GM12878 (cell line): ENCODE results near the gene ZNF678. TPM values are rescaled to one million over a fixed set of nuclear protein-coding genes. Genes with fewer than 3 reads are reported as not detected.

Experiments used
- ATAC-seq: fragments of 200-7000 bp; cut with Tn5 transposase; 3 replicates; pipeline ENCODE4 v1.9.1; 2020; ENCODE audit warnings: mild to moderate bottlenecking, moderate library complexity
- BruUV-seq: library from RNA; stranded (reverse); fragments of 400-500 nt; replicated peaks from 2 replicates; lab custom pipeline; 2021; lab: Mats Ljungman, UMichigan
- CTCF ChIA-PET: fragments of 300-600 bp; sonication (Branson Sonifier 250); formaldehyde crosslinking; extraction: SDS; loops from one replicate; lab custom pipeline; 2021; ENCODE audit warnings: inconsistent platforms; lab: Yijun Ruan, JAX
- POLR2A ChIA-PET: fragments of 350-600 bp; formaldehyde crosslinking; extraction: SDS; loops from one replicate; lab custom pipeline; 2021; ENCODE audit warnings: inconsistent platforms; lab: Charles Lee
- RAD21 ChIA-PET: fragments of 300-600 bp; sonication (Branson Sonifier 250); formaldehyde crosslinking; loops from one replicate; lab custom pipeline; 2023; ENCODE audit warnings: antibody characterized with exemption; ENCODE audit not compliant: unreplicated experiment; lab: Charles Lee
- SMC1A ChIA-PET: fragments of 300-600 bp; sonication (Branson Sonifier 250); formaldehyde crosslinking; loops from one replicate; lab custom pipeline; 2023; ENCODE audit not compliant: unreplicated experiment, uncharacterized antibody; lab: Charles Lee
- DNase-seq: peaks from one replicate; pipeline ENCODE4 v3.0.0-alpha.2; 2011; ENCODE audit warnings: low read depth, low spot score
- FAIRE-seq: peaks from 3 replicates; lab custom pipeline; 2011; peaks lifted over from hg19 to GRCh38; lab: Jason Lieb, UNC
- H2AFZ ChIP-seq: 2 replicates; pipeline ENCODE4 v1.6.0; 2011; ENCODE audit warnings: low read depth, low read length, control low read depth; ENCODE audit not compliant: control insufficient read depth
- H3K27ac ChIP-seq: 2 replicates; pipeline ENCODE4 v1.5.1; 2011; ENCODE audit warnings: control low read depth; ENCODE audit not compliant: control insufficient read depth, insufficient read depth
- H3K27me3 ChIP-seq, 2 experiments: replicated peaks in 1 of 2; 2 replicates each; pipeline versions ENCODE4 v1.6.0 to v1.6.1; 2011; ENCODE audit warnings: low read length in 1 of 2; ENCODE audit not compliant: control insufficient read depth in 2 of 2, insufficient read depth in 2 of 2
- H3K36me3 ChIP-seq, 2 experiments: 2 replicates each; pipeline ENCODE4 v1.5.1; 2011; ENCODE audit warnings: low read length in 1 of 2; ENCODE audit not compliant: control insufficient read depth in 2 of 2, insufficient read depth in 2 of 2
- H3K4me1 ChIP-seq: 2 replicates; pipeline ENCODE4 v1.6.1; 2011; ENCODE audit warnings: mild to moderate bottlenecking, low read length, moderate library complexity, mixed read lengths; ENCODE audit not compliant: control insufficient read depth, insufficient read depth
- H3K4me2 ChIP-seq: 2 replicates; pipeline ENCODE4 v1.6.0; 2011; ENCODE audit warnings: control low read depth; ENCODE audit not compliant: control insufficient read depth, insufficient read depth
- H3K4me3 ChIP-seq: fragments of 200-600 bp; sonication (generic); 2 replicates; pipeline ENCODE4 v1.5.1; 2016
- H3K79me2 ChIP-seq: 2 replicates; pipeline ENCODE4 v1.6.0; 2011; ENCODE audit warnings: low read length; ENCODE audit not compliant: control insufficient read depth, insufficient read depth
- H3K9ac ChIP-seq: 2 replicates; pipeline ENCODE4 v1.8.0; 2011; ENCODE audit warnings: low read length, control low read depth, mixed read lengths; ENCODE audit not compliant: control insufficient read depth, insufficient read depth
- H3K9me3 ChIP-seq: replicated peaks from 3 replicates; pipeline ENCODE4 v1.5.1; 2011; ENCODE audit warnings: mild to moderate bottlenecking, low read length; ENCODE audit not compliant: control insufficient read depth, insufficient read depth
- H4K20me1 ChIP-seq: 2 replicates; pipeline ENCODE4 v1.6.0; 2011; ENCODE audit not compliant: control insufficient read depth, insufficient read depth
- CTCF ChIP-seq, 3 experiments: IDR thresholded peaks in 2 of 3; conservative IDR thresholded peaks in 1 of 3; 2 replicates each; pipeline ENCODE4 v1.5.1; 2011; ENCODE audit warnings: low read depth in 3 of 3, low read length in 3 of 3, mild to moderate bottlenecking in 3 of 3, control low read depth in 2 of 3, moderate library complexity in 2 of 3, inconsistent platforms in 1 of 3, mixed read lengths in 1 of 3; ENCODE audit not compliant: control insufficient read depth in 2 of 3, insufficient read depth in 1 of 3; ENCODE audit errors: extremely low read depth in 1 of 3
- E2F4 ChIP-seq: IDR thresholded peaks from 2 replicates; pipeline ENCODE4 v1.6.1; 2012; ENCODE audit warnings: low read depth, low read length, improper control_type of control experiment
- FOXK2 ChIP-seq: fragments of 450-650 bp; IDR thresholded peaks from 2 replicates; pipeline ENCODE4 v1.6.1; 2017; ENCODE audit warnings: mild to moderate bottlenecking, moderate library complexity
- HDAC6 ChIP-seq: fragments of 200-600 bp; sonication (generic); IDR thresholded peaks from one replicate; pipeline ENCODE4 v1.8.0; 2017; ENCODE audit warnings: antibody characterized with exemption; ENCODE audit not compliant: unreplicated experiment
- IRF5 ChIP-seq: fragments of 450-650 bp; IDR thresholded peaks from 2 replicates; pipeline ENCODE4 v1.6.1; 2017; ENCODE audit warnings: borderline replicate concordance
- JUND ChIP-seq: IDR thresholded peaks from 2 replicates; pipeline ENCODE4 v1.6.1; 2012; ENCODE audit warnings: low read depth, mild to moderate bottlenecking, low read length, improper control_type of control experiment, moderate library complexity
- PAX8 ChIP-seq: fragments of 450-650 bp; IDR thresholded peaks from 2 replicates; pipeline ENCODE4 v1.6.1; 2017; ENCODE audit warnings: mild to moderate bottlenecking, moderate library complexity
- POLR2AphosphoS2 ChIP-seq: IDR thresholded peaks from 2 replicates; pipeline ENCODE4 v1.6.1; 2011; ENCODE audit warnings: low read depth, mild to moderate bottlenecking, low read length, improper control_type of control experiment, moderate library complexity
- TCF3 ChIP-seq: IDR thresholded peaks from 2 replicates; pipeline ENCODE4 v1.6.1; 2012; ENCODE audit warnings: low read depth, mild to moderate bottlenecking, low read length, borderline replicate concordance; ENCODE audit not compliant: insufficient read depth
- ZNF274 ChIP-seq: IDR thresholded peaks from one replicate; pipeline ENCODE4 v1.8.0; 2011; ENCODE audit not compliant: insufficient read length, insufficient read depth
- ZNF592 ChIP-seq: fragments of 450-650 bp; IDR thresholded peaks from 2 replicates; pipeline ENCODE4 v1.6.1; 2017; ENCODE audit warnings: mild to moderate bottlenecking, moderate library complexity
- ZSCAN29 ChIP-seq: fragments of 450-650 bp; IDR thresholded peaks from 2 replicates; pipeline ENCODE4 v1.6.1; 2017; ENCODE audit warnings: mild to moderate bottlenecking, moderate library complexity
- WGBS: methylation state at CpG from one replicate; pipeline ENCODE4 v1.1.6; 2016; ENCODE audit warnings: low lambda C conversion rate; ENCODE audit not compliant: insufficient replicate concordance, insufficient coverage; ENCODE audit errors: missing lambda C conversion rate; 5-methylcytosine and 5-hydroxymethylcytosine counted together
- in situ Hi-C: fragments of 300-500 bp; cut with MboI; formaldehyde crosslinking; loops from 9 replicates; pipeline ENCODE4 v1.14.3; 2018; ENCODE audit warnings: mixed read lengths
- intact Hi-C: fragments of 100-400 bp; cut with micrococcal nuclease; formaldehyde crosslinking; loops from one replicate; pipeline ENCODE4 v1.14.2; 2022; ENCODE audit not compliant: unreplicated experiment
- polyA plus RNA-seq, 11 experiments: library from polyadenylated mRNA; depleted of rRNA in 4 of 11; unstranded in 6 of 11; stranded (reverse) in 5 of 11; fragments of >200 nt; fragmentation: Nextera tagmentation in 4 of 11; fragmentation: Illumina TruSeq in 1 of 11; extraction: Ambion mirVana in 4 of 11; extraction: Trizol in 1 of 11; gene quantifications; 1 replicate in 1 of 11; 2 replicates in 10 of 11; pipeline versions ENCODE4 v1.2.1 to v1.2.3, GENCODE V29; 2011 to 2016; ENCODE audit warnings: inconsistent platforms in 2 of 11, missing spikeins in 2 of 11, low read depth in 1 of 11
- total RNA-seq, 4 experiments: library from RNA; depleted of rRNA in 3 of 4; stranded (reverse); fragments of >200 nt in 3 of 4; fragmentation: Illumina TruSeq in 1 of 4; extraction: Trizol in 1 of 4; gene quantifications; 2 replicates each; pipeline versions ENCODE4 v1.2.1 to v1.2.3, GENCODE V29; 2013 to 2021

ZNF678 gene
- total and polyA plus RNA-seq, 10 of the 15 experiments (the other 5 are each of a cell fraction or from before 2014, with no cell fraction given), result 1.4 to 10.4 (median 3.5) TPM

GRCh38 chr1:227556288-227556687 lies 7.1 kb upstream of the ZNF678 start:
- Histone ChIP-seq H3K27me3 (no peaks in the 10 kb centered on the region), H2AFZ (no peak overlapping the region), H3K9ac (no peak overlapping the region), H3K4me3 (no peak overlapping the region), H3K36me3 (no peaks in the 10 kb centered on the region), H4K20me1 (no peaks in the 10 kb centered on the region), H3K4me2 (no peak overlapping the region), H3K9me3 (peaks cover 5% of the 10 kb centered on the region; the same call in 2 of the 3 replicates), H3K4me1 (no peaks in the 10 kb centered on the region), H3K79me2 (no peaks in the 10 kb centered on the region), H3K27ac (no peak overlapping the region)
- POLR2A ChIA-PET, result no interaction called here
- CTCF ChIA-PET, result interaction anchor here (1.5 kb wide), 1 partner anchor 19 kb away, joined by 3 read pairs; no protein-coding TSS in a partner anchor
- intact Hi-C loops, result no loop called here
- no TSS peak for BruUV-seq
- RAD21 ChIA-PET, result no interaction called here
- ATAC-seq, result no peak
- SMC1A ChIA-PET, result no interaction called here
- FAIRE-seq, result no peak
- WGBS, result 60% methylated on average over 7 of the region's 7 CpGs
- no peak for DNase-seq
- in situ Hi-C loops, result no loop called here
- TF ChIP-seq JUND (no peak), PAX8 (no peak), FOXK2 (no peak), E2F4 (no peak), POLR2AphosphoS2 (no peak), IRF5 (no peak), ZNF274 (no peak), HDAC6 (no peak), ZSCAN29 (no peak), CTCF (IDR thresholded peaks at IDR 0.05 in 2 of 3, conservative IDR thresholded peaks at IDR 0.05 in 1 of 3; ENCODE audit: control insufficient read depth in 2 of 3, extremely low read depth in 1 of 3, insufficient read depth in 1 of 3, low read depth in 3 of 3, low read length in 3 of 3) (no peak), ZNF592 (no peak), TCF3 (no peak)
